ENCODE data around the gene MXRA7.
"Not testable (repeated sequence)": the region's sequence is repeated elsewhere in the genome, so short reads cannot be mapped to it uniquely, and the experiment has no call there.

The MXRA7 gene

DNA sequence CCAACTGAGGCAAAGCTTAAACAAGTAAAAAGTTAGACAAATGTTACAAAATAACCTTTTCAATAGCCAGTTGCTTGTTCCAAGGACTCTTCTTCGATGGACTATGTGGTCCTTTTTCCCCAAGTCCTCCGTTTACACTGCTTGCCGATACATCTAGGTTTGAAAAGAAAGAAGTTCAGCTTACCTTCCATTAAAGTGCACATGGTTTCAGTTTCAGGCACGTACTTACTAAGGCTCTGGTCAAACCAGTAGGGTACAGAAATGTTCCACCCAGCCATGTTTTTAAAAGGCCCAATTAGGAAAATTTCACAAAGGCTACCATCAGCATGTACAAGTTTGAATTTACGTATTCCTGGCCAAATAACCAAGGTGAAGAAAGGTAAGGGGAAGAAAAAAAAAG, 24.2 kb upstream of the MXRA7 start:
- no peak for DNase-seq

GRCh38 chr17:76734080-76734840, 23.5 kb upstream of the MXRA7 start:
- no peak for DNase-seq

GRCh38 chr17:76733618-76733957, 22.8 kb upstream of the MXRA7 start:
- DNase-seq = no peak

GRCh38 chr17:76732734-76733617, 22.2 kb upstream of the MXRA7 start:
- DNase-seq = peak; percentile 24

DNA sequence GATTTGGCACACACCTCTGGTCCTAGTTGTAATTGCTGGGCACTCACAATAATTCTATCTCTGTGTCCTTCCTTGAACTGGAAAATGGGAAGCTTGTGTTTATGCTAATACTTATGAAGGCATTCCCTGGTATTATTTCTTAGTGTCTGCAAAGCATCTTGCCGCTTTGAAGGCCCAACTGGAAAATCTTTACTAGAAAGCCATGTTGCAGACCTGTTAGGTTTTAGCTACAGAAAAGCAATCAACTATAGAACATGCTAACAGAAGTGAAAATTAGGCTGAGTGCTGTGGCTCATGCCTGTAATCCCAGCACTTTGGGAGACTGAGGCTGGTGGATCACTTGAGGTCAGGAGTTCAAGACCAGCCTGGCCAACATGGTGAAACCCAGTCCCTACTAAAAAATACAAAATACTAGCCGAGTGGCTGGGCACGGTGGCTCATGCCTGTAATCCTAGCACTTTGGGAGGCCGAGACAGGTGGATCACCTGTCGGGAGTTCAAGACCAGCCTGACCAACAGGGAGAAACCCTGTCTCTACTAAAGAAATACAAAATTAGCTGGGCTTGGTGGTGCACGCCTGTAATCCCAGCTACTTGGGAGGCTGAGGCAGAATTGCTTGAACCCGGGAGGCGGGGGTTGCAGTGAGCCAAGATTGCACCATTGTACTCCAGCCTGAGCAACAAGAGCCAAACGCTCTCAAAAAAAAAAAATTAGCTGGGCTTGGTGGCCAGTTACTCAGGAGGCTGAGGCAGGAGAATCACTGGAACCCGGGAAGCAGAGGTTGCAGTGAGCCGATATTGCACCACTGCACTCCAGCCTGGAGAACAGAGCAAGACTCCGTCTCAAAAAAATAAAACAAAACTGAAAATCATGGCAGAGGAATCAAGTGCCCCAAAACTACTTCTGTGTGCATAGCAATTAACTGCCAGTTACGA, 21.3 kb upstream of the MXRA7 start:
- not testable (repeated sequence) for DNase-seq

- DNase-seq = no peak
Measured at GRCh38 chr17:76727745-76728456, 17.1 kb upstream of the MXRA7 start.

DNA sequence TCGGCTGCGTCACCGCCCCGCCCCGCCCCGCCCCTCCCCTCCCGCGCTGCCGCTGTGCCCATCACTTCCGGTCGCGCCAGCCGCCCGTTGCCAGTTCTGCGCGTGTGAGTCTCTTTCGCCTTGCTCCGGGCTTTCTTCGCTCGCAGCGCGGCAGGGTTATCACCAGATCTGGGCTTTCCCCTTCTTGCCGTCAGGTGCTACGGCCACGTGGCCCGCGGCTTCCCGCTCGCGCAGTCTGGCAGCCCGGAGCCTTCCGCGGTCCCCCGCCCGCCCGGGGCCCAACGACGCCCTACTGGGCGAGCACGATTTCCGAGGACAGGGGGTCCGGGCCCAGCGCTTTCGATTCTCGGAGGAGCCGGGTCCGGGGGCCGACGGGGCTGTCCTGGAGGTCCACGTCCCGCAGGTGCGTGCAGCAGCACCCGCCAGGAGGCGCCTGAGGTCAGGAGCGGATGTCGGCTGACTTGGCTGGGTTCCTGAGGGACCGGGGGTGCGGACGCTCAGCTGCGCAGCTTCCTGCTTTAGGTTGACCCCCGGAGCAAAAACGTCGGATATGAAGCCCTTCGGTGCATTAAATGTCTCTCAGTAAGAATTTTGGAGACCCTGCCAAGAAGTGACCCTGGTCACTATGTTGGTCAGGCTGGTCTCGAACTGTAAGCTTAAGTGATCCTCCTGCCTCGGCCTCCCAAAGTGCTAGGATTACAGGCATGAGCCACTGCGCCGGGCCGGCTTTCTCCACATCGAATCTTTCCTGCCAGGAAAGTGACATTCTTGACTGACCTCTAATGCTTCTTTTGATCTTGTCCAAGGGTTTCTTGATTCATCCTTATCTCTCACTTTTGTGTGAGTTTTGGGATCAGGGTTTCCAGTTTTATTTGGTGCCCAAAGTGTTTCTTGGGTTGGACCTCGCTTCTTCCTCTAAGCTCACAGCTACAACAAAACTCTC, 16.3 kb upstream of the MXRA7 start, which contains the start of gene METTL23:
METTL23 (plus strand) TSS at position 64 of the 943 bp plus-strand sequence. CDS start 2,872 bp downstream, outside the sequence.
- DNase-seq = no peak

DNA sequence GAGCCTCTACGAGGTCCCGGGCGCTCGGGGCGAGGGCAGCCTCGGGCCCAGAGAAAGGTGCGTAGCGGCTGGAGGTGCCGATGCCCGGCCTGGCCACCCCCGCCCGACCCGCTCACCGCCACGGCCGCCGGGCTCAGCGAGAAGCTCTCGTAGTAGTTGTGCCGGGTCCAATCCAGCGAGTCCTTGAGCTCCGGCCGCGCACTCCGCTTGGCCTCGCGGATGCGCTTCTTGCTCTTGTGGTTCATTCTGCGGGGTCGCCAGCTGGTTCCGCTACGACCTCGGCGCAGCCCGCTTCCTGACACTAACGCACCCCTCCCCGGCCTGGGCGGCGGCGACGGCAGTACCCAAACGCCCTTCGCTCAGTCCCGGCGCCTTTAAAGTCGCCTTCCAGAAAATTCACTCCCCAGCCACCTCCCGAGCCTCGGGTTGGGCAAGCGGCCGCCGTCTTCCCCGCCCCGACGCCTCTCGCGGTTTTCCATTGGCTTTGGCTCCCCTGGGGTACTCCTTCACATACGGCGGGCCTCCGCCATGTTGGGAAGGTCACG, 15.5 kb upstream of the MXRA7 start, which contains the start of gene JMJD6:
JMJD6 (minus strand) TSS at position 376 of the 545 bp plus-strand sequence; CDS start at position 245, 131 bp downstream.
- DNase-seq = peak; percentile 97

DNA sequence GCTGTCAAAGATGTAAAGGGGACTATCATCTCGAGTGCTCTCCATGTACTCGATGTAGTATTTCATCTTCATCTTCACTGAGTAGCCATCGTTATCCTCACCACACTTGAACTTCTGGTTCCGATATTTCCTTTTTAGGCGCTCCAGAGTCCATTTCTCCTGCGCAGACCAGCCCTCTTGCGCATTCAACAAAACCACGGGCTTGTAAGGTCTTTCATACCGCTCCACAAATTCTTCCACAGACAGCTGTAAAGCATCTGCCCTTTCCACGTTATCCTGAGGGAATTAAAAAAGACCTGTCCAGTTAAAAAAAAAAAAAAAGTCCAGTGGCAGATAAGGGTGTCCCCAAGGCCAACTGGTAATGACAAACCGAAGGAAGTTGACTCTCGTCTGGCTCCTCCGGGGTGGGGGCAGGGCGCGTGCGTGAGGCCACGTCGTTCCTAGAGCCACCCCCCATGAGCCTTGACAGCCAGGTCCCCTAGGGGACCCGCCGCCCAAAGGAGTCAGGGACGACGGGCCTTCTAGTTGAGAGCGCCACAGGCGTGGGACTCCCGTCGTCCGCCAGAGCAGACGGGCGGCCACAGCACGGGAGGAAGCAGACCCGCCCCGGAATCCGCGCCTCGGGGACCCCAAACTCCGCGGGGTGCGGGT, 14.9 kb upstream of the MXRA7 start:
- no peak for DNase-seq

GRCh38 chr17:76723812-76724211, 13.0 kb upstream of the MXRA7 start:
- DNase-seq = no peak

- not testable (repeated sequence) for DNase-seq
Measured at GRCh38 chr17:76722977-76723376, 12.2 kb upstream of the MXRA7 start.

- DNase-seq = no peak
Measured at GRCh38 chr17:76722279-76722678, 11.5 kb upstream of the MXRA7 start.

DNA sequence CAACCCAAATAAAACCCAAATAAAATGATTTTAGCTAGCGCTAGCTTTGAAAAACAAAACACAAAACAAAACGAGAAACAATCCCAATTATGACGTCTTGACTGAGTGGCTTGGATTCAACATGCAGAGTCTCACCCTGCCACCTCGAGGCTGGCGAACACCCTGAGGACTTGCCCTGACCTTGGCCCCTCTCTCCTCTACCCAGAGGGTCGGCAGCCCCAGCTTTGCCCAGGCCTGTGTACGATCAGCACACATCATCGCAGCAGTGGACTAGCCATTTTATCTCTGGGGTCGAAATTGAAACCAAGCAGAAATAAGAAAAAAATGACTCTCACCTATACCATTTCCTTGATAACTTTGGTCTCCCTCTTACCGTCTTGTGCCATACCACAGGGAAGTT, 10.7 kb upstream of the MXRA7 start:
- no peak for DNase-seq

GRCh38 chr17:76720941-76721340, 10.2 kb upstream of the MXRA7 start:
- no peak for DNase-seq

GRCh38 chr17:76720211-76720610, 9.4 kb upstream of the MXRA7 start:
- no peak for DNase-seq

DNA sequence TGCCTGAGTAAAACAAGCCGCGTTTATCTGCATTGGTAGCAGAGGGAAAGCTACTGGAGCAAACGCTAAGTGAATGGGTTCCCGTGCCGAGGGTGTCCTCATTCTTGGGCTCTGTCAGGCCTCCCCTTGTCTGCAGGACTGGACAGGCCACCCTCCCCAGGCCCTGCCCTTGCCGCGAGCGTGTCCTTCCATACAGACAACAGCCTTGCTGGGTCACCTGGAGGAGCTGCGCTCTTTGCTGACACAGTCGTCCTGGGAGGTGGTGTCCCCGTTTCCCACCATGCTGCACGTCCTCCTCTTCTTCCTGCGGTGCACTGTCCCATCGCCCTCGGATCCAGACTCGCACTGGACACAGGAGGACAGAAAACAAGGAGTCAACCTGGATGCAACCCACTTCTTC, 7.8 kb upstream of the MXRA7 start:
- DNase-seq = no peak

GRCh38 chr17:76716839-76717215, 6.1 kb upstream of the MXRA7 start:
- DNase-seq = no peak

- no peak for DNase-seq
Measured at GRCh38 chr17:76716146-76716838, 5.5 kb upstream of the MXRA7 start.

DNA sequence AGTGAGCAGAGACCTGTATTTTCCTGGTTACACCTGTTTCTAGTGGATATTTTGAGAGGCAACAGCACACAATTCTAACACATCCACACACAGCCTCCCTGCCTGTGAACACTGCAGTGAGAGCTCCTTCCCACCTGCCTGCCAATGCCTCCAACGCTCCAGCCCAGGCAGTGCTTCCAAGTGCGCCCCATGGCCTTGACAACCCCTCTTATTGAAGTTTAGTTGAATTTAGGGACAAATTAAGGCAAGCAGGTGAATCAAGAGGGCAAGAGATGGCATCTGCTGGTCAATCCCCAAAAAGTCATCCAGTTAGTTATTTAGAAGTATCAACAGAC, 4.7 kb upstream of the MXRA7 start:
- no peak for DNase-seq
